Progenitor cell of endocrine pancreas (in vitro differentiated cells): Measurements from ENCODE around the gene FAM120C. TPM values are rescaled to one million over a fixed set of nuclear protein-coding genes. Genes with fewer than 3 reads are reported as not detected.

Experiments
- DNase-seq: peaks from one replicate; pipeline ENCODE4 v3.0.0; 2021; ENCODE audit warnings: low spot score; ENCODE audit not compliant: unreplicated experiment
- H3K27ac Mint-ChIP-seq: 2 replicates; pipeline ENCODE4 v1.8.0; 2021; ENCODE audit warnings: mild to moderate bottlenecking, moderate library complexity, mixed read lengths
- H3K27me3 Mint-ChIP-seq: 2 replicates; pipeline ENCODE4 v1.8.0; 2021; ENCODE audit warnings: mixed read lengths
- H3K36me3 Mint-ChIP-seq: 2 replicates; pipeline ENCODE4 v1.8.0; 2022; ENCODE audit warnings: mixed read lengths; ENCODE audit not compliant: insufficient read depth
- H3K4me1 Mint-ChIP-seq: 2 replicates; pipeline ENCODE4 v1.8.0; 2021; ENCODE audit warnings: low read depth, mixed read lengths
- H3K4me3 Mint-ChIP-seq: 2 replicates; pipeline ENCODE4 v1.8.0; 2021; ENCODE audit warnings: low read depth, mild to moderate bottlenecking, moderate library complexity, mixed read lengths
- H3K9me3 Mint-ChIP-seq: 2 replicates; pipeline ENCODE4 v1.8.0; 2021; ENCODE audit warnings: low read depth, mixed read lengths
- total RNA-seq: library from RNA; stranded (reverse); gene quantifications from 2 replicates; pipeline ENCODE4 v1.2.1, GENCODE V29; 2021
- TF ChIP-seq, protein P1 (sequence below): fragments of 200-600 bp; sonication (generic); IDR thresholded peaks from one replicate; pipeline ENCODE4 v1.5.0; 2021; ENCODE audit warnings: antibody characterized with exemption, mild to moderate bottlenecking; ENCODE audit not compliant: unreplicated experiment

Gene FAM120C
- total RNA-seq, 1 donor from 2014 or later, result 12.4 TPM

DNA sequence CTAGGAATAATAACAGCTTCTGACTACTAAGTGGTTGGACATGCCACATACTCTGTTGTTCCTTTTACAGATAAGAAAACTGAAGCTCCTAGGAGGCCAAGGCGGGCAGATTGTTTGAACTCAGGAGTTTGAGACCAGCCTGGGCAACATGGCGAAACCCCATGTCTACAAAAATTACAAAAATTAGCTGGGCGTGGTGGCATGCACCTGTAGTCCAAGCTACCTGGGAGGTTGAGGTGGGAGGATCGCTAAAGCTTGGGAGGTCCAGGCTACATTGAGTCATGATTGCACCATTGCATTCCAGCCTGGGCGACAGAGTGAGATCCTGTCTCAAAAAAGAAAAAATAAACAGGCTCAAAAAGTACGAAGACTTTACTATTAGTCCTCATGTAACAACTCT lies 108.2 kb downstream of the FAM120C start:
- Mint-ChIP-seq H3K9me3 (no peaks in the 10 kb centered on the region), H3K27me3 (no peaks in the 10 kb centered on the region), H3K4me1 (no peaks in the 10 kb centered on the region), H3K36me3 (peaks cover 8% of the 10 kb centered on the region), H3K4me3 (no peak overlapping the region), H3K27ac (no peak overlapping the region)
- DNase-seq, result no peak
- TF ChIP-seq, protein P1, sequence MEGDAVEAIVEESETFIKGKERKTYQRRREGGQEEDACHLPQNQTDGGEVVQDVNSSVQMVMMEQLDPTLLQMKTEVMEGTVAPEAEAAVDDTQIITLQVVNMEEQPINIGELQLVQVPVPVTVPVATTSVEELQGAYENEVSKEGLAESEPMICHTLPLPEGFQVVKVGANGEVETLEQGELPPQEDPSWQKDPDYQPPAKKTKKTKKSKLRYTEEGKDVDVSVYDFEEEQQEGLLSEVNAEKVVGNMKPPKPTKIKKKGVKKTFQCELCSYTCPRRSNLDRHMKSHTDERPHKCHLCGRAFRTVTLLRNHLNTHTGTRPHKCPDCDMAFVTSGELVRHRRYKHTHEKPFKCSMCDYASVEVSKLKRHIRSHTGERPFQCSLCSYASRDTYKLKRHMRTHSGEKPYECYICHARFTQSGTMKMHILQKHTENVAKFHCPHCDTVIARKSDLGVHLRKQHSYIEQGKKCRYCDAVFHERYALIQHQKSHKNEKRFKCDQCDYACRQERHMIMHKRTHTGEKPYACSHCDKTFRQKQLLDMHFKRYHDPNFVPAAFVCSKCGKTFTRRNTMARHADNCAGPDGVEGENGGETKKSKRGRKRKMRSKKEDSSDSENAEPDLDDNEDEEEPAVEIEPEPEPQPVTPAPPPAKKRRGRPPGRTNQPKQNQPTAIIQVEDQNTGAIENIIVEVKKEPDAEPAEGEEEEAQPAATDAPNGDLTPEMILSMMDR, result no peak

DNA sequence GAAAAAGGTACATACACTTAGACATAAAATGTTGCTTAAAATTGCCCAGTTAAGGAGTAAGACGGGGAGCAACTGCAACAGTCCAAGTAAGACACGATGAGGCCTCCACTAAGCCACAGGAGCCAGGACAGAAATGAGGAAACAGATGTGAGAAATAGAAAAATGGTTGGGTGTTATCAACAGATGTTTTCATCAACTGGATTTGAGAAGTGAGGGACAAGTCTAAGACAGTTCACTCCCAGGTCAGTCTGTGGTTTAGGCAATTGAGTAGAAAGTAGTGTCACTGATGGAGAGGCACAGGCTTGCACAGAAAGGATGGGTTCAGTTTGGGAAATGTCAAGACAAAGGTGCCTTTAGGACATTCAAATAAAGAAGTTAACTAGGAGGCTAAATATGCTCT lies 115.3 kb downstream of the FAM120C start:
- TF ChIP-seq, protein P1, result no peak
- no peaks in the 10 kb centered on the region for H3K27me3 Mint-ChIP-seq
- peaks cover 5% of the 10 kb centered on the region for H3K36me3 Mint-ChIP-seq
- H3K4me1 Mint-ChIP-seq, result no peaks in the 10 kb centered on the region
- H3K9me3 Mint-ChIP-seq, result peaks cover 9% of the 10 kb centered on the region
- DNase-seq, result no peak
- no peak overlapping the region for H3K27ac Mint-ChIP-seq
- no peak overlapping the region for H3K4me3 Mint-ChIP-seq

DNA sequence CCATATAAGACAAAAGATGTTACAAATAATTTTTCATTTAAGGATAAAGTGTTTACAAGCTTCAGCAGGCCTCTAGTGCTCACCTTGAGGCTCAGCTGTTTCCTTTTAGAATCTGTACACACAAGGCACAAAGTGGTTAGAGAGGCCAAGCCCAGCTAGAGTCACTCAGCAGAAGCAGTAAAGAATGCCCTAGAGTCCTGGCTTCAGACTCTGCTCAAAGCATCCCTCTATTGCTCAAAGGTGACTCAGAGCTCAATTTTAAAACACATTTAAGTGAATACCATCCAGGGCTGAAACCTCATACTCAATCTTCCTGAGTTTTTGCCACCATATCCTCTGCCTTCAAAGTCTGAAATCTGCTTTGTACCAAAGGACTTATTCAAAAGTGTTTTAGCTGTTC lies 116.2 kb downstream of the FAM120C start:
- Mint-ChIP-seq H3K9me3 (peaks cover 9% of the 10 kb centered on the region), H3K27ac (no peak overlapping the region)

DNA sequence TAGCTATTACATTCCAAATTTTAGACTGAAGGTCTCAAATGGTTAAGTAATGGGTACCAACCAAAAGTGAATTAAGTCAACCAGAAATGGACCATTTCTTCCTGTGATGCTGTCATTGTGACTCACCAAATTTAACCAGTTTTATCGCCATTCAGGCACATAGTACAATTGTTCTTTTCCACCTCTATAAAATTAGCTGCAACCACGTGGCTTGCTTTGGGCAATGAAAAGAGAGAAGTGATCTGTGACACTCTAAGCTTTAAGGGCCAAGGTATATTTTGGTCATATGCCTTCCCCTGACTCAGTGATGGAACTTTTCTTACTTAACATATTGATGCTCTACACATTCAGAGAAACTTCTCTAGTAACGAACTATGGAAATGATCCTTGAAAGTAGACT lies 118.5 kb downstream of the FAM120C start:
- no peak for DNase-seq
- TF ChIP-seq, protein P1, result no peak
- H3K27me3 Mint-ChIP-seq, result no peaks in the 10 kb centered on the region
- peaks cover 9% of the 10 kb centered on the region for H3K9me3 Mint-ChIP-seq
- H3K27ac Mint-ChIP-seq, result no peak overlapping the region
- H3K4me3 Mint-ChIP-seq, result no peak overlapping the region
- H3K36me3 Mint-ChIP-seq, result peaks cover 2% of the 10 kb centered on the region
- no peaks in the 10 kb centered on the region for H3K4me1 Mint-ChIP-seq

More for the DNA sequence above, 116.2 kb downstream of the FAM120C start:
- no peak for DNase-seq
- H3K27me3 Mint-ChIP-seq, result no peaks in the 10 kb centered on the region
- no peak overlapping the region for H3K4me3 Mint-ChIP-seq
- H3K36me3 Mint-ChIP-seq, result peaks cover 5% of the 10 kb centered on the region
- H3K4me1 Mint-ChIP-seq, result no peaks in the 10 kb centered on the region
- TF ChIP-seq, protein P1, result no peak

DNA sequence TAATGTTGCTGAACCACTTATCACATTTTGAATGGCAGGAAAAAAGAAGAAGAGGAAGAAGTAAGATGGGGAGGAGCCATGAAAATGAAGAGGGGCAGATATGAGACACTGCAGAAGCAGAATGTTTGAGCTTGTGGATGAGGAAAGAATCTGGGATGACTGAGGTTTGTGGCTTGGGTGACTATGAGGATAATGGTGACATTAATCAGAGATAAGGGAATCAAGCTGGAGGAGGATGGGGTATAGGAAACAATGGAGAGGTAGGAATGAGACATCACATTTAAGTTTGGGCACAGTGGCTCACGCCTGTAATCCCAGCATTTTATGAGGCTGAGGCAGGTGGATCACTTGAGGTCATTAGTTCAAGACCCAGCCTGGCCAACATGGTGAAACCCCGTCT lies 119.7 kb downstream of the FAM120C start:
- no peak for DNase-seq
- Mint-ChIP-seq H3K27me3 (no peaks in the 10 kb centered on the region), H3K36me3 (peaks cover 2% of the 10 kb centered on the region), H3K9me3 (peaks cover 9% of the 10 kb centered on the region), H3K4me3 (no peak overlapping the region), H3K27ac (no peak overlapping the region), H3K4me1 (no peaks in the 10 kb centered on the region)
- TF ChIP-seq, protein P1, result no peak
